Measurements from ENCODE around the gene DGKI.

DGKI gene

DNA sequence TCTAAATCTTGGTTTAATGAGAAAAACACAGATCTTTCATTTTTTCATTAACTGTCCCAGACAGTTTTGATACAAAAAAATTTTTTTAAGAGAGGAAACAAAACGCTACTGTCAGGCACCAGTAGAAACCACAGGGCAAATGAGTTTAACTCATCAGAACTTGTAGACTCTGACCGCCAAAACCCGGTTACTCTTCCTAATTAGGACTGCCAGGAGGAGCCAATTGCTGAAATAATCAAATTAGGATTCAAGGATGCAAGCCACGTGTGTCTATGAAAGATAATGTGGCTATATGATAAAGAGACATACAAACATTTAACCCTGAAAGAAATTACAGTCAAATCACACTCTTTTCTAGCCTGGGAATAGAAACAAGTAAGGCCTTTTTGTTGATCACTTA is 154.4 kb downstream of the DGKI start:
- TF ChIP-seq, protein P1, sequence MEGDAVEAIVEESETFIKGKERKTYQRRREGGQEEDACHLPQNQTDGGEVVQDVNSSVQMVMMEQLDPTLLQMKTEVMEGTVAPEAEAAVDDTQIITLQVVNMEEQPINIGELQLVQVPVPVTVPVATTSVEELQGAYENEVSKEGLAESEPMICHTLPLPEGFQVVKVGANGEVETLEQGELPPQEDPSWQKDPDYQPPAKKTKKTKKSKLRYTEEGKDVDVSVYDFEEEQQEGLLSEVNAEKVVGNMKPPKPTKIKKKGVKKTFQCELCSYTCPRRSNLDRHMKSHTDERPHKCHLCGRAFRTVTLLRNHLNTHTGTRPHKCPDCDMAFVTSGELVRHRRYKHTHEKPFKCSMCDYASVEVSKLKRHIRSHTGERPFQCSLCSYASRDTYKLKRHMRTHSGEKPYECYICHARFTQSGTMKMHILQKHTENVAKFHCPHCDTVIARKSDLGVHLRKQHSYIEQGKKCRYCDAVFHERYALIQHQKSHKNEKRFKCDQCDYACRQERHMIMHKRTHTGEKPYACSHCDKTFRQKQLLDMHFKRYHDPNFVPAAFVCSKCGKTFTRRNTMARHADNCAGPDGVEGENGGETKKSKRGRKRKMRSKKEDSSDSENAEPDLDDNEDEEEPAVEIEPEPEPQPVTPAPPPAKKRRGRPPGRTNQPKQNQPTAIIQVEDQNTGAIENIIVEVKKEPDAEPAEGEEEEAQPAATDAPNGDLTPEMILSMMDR (conservative IDR thresholded peaks at IDR 0.05; ENCODE audit: control insufficient read depth, insufficient read depth, low read depth, low read length): no peak
- no peak for DNase-seq (ENCODE audit: low read depth)
- no peak overlapping the region for H3K4me3 ChIP-seq (ENCODE audit: control insufficient read depth, low read depth, low read length)

DNA sequence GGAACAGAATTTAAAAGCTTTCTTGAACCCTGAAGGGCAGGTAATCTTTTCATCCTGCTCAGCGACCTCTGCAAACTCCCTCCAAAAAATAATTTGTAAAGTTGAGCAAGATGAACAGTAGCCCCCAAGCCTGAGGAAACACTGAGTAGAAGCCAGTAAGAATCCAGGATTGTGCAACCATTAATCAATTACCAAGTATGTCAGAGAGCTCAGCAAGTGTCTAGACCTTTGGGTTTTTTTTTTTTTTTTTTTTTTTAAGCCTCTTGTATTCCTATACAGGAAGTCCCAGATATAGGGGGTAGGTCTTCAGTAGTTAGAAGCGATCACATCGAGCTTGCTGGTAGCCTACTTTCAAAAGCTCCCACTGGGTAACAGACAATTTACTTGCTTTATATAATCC is 155.2 kb downstream of the DGKI start:
- DNase-seq (ENCODE audit: low read depth): peak; percentile 46
- TF ChIP-seq, protein P1 (conservative IDR thresholded peaks at IDR 0.05; ENCODE audit: control insufficient read depth, insufficient read depth, low read depth, low read length): no peak

DNA sequence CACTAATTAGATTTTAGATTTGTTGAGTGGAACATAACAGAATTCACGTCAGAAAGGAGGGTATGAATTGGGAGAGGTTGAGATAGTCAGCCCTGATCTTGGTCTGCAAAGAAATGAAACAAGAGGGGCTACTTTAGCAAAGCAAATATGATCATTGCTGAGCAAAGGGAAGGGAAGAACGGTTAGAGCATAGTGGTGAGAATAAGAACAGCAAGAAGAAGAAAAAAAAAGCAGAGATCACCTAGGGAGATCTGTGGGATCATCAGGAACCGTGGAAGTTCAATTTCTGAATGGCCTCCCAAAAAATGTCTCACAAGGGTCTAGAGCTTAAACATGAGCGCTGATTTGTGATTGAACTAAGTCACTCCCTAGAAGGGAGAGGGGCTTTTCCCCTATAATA is 156.1 kb downstream of the DGKI start:
- TF ChIP-seq, protein P1 (conservative IDR thresholded peaks at IDR 0.05; ENCODE audit: control insufficient read depth, insufficient read depth, low read depth, low read length): no peak
- H3K4me3 ChIP-seq (ENCODE audit: control insufficient read depth, low read depth, low read length): no peak overlapping the region
- DNase-seq (ENCODE audit: low read depth): no peak

More for the DNA sequence above, 155.2 kb downstream of the DGKI start:
- no peak overlapping the region for H3K4me3 ChIP-seq (ENCODE audit: control insufficient read depth, low read depth, low read length)

DNA sequence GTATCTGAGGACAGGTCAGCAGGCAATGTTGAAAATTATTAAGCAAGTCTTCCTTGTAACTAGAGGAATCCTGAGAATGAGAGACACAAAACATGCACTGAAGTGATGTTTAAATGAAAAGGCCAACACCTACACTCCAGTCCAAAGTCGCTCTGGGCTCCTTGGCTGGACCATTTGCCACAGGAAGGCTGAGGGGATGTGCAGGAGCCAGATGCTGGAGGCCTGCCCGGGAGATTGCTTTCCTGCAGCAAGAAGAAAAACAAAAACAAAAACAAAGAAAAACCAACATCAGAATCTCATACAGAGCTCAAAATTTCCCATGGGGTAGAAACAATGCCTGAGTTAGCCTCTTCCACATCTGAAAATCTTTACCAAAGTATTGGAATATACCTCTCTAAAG is 157.0 kb downstream of the DGKI start:
- no peak for DNase-seq (ENCODE audit: low read depth)
- H3K4me3 ChIP-seq (ENCODE audit: control insufficient read depth, low read depth, low read length): no peak overlapping the region
- TF ChIP-seq, protein P1 (conservative IDR thresholded peaks at IDR 0.05; ENCODE audit: control insufficient read depth, insufficient read depth, low read depth, low read length): no peak

DNA sequence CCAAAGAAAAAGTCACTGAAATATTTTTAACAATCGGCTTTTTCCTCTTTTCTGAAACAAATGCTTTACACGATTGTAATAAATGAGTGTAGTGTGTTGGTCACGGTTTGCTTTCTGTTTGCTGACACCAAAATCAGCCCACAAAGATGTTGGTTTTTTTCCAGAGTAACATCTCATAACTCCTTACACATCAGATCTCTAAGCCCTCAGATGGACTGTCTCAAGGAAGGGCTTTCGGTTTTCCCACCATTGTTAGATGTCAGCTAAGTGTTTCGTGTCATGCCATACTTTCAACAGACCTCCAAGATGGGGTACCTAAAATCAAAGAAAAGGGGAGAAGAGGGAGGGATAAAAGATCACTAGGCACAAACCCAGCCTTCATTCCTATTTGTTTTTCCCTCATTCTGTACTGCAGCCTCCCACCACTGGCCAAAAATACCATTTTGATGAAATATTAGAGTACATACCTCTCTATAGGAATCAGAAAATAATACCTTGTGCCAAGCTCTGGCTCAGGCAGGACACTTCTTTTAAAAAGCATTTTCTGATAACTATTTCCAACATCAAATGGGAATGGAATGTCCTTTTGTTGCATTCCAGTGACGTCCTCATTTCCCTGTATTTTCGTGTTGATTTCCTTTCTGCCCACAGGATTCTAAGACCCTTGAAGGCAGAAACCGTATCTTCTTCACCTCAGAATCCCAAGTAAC is 159.1 kb downstream of the DGKI start:
- peak; percentile 86 for DNase-seq (ENCODE audit: low read depth)
- TF ChIP-seq, protein P1 (conservative IDR thresholded peaks at IDR 0.05; ENCODE audit: control insufficient read depth, insufficient read depth, low read depth, low read length): no peak
- H3K4me3 ChIP-seq (ENCODE audit: control insufficient read depth, low read depth, low read length): peak overlapping the region; percentile 9

DNA sequence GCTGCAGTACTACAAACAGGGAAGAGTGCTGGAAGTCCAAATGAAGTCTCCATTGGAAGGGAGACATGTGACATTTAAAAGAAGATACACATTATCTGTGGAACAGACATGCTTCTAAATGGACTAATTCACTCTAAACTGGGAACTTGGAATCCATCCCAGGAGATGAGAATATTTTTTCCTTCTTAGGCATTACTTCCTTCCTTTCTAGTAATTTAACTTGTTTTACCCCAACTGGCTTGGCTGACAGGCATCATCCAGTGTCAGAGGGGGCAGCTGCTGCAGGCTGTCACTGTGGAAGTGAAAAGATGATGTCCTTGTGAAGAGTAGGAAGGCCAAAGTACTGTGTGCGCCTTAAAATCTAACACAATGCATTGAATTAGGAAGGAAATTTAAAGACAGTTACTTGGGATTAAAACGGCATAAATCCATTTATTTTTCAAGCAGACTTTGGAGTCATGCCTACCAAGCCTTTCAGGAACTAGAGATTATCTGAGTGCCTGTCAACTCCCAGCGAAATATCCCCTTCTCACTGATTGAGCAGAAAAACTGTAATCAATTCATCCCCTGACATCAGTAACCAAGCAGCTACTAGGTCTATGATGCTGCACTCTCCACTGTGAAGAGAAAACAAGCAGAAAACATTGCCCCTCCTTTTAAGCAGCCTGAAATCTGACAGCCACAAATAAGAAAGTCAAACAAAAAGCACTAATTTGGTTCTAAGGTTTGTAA is 161.2 kb downstream of the DGKI start:
- DNase-seq (ENCODE audit: low read depth): peak; percentile 24
- no peak overlapping the region for H3K4me3 ChIP-seq (ENCODE audit: control insufficient read depth, low read depth, low read length)
- TF ChIP-seq, protein P1 (conservative IDR thresholded peaks at IDR 0.05; ENCODE audit: control insufficient read depth, insufficient read depth, low read depth, low read length): no peak
